GM21619 (cell line): Measurements from ENCODE around the gene FTO.

Experiments used
- ATAC-seq: cut with Tn5 transposase; IDR thresholded peaks from one replicate; pipeline ENCODE4 v1.9.1; 2021; ENCODE audit not compliant: unreplicated experiment

FTO gene

DNA sequence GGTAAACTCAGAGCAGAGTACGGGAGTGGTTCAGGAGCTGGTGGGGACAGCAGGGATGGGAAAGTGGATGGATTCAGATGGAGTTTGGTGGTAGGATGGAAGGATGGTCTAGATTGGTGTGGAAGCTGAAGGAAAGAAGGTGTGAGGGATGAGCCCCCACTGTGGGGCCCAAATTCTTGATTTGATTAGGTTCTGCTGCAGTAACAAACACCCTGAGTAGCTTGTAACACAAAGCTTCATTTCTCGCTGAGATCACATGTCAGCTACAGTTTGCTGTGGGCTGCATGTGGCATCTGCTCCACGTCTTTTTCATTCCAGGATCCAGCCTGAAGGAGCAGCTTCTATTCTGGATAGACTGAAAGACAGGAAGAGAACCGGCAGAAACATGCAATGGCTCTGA lies 438.8 kb downstream of the FTO start:
- no peak for ATAC-seq

DNA sequence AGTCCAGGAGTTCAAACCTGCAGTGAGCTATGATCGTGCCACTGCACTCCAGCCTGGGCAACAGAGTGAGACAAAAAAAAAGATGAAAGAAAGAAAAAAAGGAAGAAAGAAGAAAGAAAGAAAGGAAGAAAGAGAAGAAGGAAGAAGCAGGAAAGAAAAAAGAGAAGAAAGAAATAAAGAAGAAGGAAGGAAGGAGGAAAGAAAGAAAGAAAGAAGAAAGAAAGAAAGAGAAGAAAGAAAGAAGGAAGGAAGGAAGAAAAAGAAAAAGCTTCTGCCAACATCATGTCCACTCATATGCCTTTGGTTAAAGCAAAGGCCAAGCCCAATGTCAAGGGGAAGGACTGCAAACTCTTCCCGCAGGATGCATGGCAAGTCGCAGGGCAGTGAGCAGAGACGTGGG lies 439.5 kb downstream of the FTO start:
- no peak for ATAC-seq

DNA sequence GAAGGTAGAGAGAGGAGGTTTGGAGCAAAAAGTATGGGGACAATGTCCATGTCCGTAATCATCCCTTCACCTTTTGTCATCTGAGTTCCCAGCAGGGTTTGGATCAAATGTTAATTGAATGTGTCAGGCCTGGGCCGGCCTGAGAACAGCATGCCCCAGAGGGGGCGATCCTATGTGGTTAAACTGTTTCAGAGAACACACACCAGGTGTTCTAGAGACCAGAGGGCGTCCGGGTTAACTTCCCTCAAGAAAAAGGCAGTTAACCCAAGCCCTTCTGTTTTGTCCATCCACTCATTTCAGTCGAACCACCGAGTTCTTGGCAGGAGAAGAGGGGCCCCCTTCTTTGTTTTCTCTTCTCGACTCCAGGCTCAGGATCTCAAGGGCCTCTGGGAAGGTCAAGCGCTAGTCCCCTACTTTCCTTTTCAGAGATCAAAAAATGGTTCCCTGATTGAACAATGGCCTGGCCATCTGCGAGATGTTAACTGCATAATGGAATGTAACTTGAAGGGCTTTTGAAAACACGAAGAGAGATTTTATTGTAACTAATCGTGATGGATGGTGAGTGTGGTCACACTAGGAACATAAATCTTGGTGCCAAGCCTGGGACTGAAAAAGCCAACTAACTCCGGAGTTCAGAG lies 440.1 kb downstream of the FTO start:
- no peak for ATAC-seq

DNA sequence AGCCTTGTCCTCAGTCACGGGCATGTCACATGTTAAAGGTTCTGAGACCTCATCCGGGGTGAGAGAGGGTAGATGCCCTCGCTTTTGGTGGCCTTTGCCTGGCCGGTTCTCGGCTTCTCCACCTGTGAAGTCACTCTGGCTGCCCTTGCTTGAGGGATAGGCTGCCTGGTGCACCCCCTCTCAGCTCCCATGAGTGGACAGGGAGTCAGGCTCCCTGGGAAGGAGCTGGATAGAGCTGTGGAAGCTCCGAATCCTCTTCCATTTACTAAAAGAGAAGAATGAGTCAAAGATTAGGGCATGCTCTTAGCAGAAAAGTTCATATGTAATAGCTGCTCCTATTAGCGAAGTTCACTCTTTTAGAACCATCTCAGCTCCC lies 440.6 kb downstream of the FTO start:
- no peak for ATAC-seq

DNA sequence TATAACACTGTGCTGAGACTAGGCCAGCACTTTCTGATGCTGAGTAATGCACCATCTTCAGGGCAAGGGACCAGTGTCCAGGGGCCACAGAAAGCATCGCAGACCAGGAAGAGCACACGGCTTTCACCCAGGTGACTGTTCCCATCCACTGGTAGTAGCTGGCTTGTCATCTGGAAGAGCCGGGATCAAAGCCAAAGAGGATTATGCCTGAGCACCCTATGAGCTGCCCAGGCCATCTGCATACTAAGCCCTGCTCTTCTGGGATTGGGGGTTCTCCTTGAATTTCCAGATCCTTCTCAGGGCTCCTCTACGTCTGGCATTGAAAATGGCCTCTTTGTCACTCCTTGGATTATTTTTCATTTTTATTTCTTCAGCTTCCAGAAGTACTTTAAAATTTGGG lies 441.9 kb downstream of the FTO start:
- no peak for ATAC-seq

DNA sequence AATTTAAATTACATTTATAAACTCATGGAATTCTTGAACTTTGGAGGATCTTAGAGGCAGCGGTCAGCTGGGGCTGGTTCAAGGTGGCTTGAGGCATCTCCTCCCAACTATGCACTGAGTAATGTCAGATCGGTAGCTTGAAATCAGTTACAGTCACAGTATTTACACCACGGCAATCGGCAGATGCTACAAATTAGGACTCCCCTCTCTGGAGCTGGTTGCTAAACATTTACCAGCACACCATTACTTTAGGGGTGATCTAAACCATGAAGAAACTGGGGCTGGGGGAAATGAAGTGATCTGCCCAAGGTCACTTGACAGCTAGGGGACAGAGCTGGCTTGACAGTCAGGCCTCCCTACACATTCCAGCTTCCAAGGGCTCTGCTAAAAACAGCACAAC lies 445.0 kb downstream of the FTO start:
- no peak for ATAC-seq

DNA sequence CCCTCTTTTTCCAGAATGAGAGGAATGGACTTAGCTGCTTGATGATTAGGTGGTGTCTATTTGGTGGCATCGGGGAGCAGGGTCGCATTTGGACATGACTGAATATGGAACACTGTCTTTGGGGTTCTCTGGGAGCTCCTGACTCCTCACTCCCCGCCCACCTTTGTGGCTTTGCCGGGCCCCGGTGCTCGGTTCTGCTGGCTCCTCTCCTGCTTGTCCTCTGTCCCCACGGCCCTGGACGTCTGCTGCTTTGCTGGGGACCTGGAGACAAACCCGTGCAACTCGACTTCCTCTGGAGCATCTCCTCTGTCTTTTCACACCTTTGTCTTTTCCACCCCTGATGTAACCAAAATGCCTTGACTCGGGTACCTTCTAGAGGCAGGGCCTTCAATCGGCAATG lies 446.9 kb downstream of the FTO start:
- no peak for ATAC-seq

DNA sequence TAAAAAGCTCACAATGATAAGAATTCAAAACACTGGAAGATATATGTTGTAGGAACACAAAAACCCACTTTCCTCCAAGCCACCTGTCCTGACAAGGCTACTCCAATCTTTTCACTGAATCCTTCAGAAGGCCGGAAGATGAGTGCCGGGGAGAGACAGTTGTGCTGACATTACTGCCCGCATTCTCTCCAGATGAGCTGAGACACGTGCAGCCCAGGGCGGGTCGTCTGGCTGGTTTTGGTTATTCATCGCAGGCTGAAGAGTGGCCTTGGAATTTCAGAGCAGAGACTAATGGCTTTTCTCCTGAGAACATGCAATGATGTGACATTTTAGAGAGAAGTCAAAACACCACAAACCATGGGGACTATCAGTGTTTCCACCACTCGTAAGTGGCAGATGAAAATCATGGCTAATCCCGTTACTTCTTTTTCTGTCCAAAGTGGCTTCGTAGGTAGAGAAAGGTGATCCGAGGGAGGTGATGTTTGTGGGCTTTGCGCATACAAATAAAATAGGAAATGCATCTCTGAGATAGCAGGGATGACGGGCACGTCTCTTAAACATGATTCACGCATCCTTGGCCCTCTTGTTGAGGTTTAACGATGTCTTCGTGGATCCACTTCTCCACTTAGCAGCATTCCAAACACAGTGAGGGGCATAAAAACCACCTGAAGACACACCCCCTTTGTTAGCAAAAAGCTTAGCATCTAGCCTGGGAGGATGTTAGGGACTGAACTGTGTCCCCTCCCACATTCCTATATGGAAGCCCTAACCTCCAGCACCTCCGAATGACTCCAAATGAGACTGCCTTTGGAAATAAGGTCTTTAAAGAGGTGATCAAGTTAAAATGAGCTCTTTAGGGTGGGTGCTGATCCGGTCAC lies 448.6 kb downstream of the FTO start:
- ATAC-seq: no peak

DNA sequence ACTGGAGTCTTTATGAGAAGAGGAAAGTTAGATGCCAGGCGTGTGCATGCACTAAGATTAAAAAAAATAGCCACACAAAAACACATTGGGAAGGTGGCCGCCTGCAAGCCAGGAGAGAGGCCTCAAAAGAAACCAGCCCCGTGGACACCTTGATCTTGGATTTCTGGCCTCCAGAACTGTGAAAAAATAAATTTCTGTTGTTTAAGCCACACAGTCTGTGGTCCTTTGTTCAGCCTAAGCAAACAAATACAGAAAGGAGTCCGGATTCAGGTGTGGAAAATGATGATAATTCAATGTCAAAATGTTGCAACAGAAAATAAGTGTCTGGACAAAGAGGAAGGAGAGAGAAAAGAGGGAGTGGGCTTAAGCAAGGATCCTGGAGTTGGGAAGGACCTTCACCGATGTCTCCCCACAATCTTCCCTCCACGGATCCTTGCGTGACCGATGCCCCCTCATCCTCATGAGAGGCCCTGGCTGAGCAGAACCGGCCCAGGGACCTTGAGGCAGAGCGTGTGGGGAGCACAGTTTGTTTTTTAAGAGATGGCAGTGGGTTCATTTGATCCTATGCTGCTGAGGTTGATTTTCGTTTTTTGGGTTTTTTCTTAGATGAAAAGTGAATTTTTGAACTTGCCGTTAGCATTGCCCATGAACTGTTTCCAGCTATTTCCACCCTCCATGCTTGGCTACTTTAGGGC lies 449.4 kb downstream of the FTO start:
- no peak for ATAC-seq

DNA sequence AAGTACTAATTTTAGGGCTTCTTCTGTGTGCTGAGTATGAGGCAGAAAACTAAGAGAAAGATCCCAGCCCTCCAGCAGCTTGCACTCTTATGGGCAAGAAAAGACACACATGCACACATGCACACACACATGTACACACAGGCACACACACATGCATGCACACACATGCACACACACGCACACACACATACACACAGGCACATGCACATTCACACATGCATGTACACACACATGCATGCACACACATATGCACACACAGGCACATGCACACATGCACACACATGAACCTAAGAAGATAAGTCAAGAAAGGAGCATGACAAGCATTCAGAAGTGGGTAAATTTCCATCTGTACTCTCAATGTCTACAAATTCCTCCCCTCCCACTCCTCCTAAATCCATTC lies 452.4 kb downstream of the FTO start:
- no peak for ATAC-seq

DNA sequence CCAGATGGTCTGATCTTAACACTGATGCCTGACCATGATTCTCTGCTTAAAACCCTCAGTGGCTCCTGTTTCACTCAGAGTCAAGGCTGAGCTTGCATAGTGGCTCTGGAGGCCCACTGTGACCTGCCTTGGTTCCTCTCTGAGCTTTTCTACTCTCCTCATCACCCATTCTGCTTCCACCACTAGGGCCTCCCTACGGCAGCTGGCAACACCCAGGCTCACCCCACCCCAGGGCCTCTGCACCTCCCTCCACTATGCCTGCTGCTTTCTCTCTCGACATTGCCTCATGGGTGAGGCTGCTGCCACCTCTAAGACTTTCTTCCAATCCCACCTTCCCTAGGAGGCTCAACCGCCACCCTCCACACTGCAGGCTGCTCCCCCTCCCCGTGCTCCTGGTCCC lies 455.0 kb downstream of the FTO start:
- ATAC-seq: no peak

DNA sequence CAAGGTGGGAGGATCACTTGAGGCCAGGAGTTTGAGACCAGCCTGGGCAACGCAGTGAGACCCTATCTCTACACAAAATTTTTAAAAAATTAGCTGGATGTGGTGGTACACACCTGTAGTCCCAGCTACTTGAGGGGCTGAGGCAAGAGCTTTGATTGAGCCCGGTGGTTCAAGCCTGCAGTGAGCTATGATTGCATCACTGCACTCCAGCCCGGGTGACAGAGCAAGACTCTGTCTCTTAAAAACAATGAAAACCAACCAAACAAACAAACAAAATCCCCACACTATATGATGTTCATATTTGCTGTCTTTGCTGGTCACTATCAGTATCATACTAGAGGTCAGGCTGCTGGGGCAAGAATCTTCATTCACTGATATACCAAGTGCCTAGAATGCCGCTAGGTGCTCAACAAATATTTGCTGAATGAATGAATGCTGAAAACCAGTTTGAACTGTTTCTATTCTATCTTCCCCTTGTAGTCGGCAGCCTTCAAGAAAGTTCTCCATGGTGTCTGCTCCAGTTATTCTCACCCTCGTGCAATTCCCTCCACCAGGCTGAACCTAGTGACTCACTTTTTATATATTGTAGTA lies 455.6 kb downstream of the FTO start:
- ATAC-seq: no peak

DNA sequence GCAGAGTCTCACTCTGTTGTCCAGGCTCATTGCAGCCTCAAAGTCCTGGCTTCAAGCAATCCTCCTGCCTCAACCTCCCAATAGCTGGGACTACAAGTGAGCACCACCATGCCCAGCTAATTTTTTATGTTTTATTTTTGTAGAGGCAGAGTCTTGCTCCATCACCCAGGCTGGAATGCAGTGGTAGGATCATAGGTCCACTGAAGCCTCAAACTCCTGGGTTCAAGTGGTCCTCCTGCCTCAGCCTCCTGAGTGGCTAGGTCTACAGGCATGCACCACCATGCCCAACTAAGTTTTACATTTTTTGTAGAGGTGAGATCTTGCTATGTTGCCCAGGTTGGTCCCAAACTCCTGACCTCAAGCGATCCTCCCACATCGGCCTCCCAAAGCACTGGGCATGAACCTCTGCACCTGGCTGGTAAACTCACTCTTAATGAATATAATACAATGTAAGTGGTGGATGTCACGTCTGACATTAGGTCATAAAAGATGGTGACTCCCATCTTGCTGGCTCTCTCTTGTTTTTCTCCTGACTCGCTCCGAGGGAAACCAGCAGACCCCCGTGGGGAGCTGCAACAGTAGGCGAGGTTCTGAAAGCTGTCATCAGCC lies 456.4 kb downstream of the FTO start:
- ATAC-seq: no peak

DNA sequence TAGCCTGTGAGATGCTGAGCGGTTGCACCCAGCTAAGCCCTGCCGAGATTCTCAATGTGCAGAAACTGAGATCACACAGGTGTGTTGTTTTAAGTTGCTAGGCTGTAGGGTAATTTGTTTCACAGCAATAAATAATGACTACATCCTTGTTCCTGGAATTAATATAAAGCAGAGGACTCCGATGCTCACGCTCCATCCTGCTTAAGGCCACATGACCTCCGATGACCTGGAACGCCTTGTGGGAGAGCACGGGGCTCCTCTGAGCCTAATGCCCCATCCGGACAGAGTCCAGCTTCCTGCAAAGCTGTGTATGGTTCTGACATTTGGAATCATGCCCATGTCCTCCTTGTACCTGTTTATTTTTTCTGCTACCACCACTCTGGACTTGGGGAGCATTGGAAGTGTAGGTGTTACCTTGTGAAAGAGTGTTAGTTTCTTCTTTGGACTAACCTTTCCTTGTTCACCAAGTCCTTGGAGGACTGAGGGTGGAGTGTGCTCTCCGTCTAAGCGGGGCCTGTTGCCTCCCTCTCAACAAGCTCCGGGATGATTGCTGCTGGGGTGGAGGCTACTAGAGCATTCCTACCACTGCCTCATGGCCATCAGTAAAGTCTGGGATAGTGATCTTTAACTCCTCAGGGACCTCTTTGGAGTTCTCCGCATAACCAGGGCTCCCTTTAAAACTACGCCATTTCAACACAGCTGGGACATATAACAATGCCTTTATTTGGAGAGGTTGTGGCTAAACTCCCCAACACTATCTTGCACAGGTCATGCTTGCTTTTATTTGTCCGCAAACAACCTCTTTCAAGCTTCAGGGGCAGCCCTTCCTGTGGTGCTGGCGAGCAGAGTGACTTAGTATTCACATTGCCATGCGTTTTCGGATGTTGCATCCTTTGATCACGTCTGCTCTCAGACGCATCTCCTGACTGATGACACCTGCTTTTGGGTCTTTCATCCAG lies 457.3 kb downstream of the FTO start:
- no peak for ATAC-seq

DNA sequence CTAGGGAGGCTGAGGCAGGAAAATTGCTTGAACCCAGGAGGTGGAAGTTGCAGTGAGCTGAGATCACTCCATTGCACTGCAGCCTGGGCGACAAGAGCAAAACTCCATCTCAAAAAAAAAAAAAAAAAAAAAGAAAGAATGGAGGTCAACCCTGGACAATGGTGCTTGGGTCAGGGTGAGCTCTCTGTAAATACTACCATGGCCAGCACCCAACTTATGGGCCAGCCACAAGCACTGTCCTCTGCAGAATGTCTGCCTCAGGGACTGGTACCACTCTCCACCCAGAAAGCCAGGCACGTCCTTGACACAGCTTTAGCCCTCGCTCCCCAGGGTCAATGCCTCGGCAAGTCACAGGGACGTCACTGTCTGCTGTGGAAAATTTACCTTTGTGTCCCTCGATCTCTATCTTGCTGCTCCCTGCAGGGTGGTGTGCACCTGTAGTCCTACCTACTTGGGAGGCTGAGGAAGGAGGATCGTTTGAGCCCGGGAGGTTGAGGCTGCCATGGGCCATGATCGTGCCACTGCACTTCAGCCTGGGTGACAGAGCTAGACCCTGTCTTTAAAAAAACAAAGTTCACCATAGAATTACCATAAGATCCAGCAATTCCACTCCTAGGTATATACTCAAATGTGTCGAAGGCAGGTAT lies 459.4 kb downstream of the FTO start:
- ATAC-seq: no peak

DNA sequence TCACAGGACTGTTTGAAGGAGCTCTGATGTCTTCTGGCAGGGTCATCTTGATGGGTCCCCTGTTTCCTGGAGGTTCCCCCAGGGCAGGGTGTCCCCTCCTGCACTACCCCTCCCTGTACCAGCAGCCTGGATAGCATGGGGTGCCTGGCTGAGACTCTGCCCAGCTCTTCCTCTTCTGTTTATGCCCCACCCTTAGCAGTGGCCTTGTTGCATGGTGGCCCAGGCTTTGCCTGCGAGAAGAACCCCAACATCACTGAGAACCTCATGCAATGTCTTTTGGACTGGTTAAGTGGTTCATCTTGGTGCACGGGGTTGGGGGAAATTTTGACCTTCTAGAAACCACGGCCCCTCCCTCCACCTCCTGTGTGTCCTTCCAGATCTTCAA lies 460.8 kb downstream of the FTO start:
- ATAC-seq: no peak

DNA sequence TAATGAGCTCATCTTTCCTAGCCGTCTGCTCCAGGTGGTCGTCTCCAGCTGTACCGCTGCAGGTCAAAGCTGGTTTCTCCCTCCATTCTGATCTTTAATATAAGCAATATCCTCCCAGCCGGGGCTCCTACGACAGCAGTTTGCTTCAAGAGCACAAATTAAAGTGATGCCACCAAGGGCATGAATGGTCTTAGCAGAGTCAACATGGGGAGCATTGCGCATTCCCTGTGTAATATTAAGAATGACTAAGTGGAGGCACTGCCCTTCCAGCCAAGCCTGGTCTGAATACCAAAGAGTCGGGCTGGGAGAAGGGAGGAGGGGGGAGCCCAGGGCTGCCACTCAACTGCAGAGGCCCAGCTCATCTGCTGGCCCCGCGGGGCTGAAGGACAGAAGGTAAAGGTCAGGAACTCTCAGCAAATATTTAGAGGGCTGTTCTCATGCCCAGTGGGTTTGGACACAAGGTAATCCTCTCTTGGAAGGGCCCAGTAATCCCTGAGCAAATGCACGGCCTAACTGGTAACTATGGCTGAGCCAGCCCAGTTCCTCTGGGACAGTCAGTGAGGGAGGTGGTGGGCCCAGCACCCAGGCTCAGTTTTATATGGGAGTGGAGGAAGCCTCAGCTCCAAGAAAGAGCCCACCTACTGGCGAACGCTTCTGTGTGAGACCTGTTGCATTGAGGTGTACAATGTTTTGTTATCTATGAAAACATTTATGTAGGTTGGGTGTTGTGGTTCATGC lies 461.4 kb downstream of the FTO start:
- ATAC-seq: no peak

DNA sequence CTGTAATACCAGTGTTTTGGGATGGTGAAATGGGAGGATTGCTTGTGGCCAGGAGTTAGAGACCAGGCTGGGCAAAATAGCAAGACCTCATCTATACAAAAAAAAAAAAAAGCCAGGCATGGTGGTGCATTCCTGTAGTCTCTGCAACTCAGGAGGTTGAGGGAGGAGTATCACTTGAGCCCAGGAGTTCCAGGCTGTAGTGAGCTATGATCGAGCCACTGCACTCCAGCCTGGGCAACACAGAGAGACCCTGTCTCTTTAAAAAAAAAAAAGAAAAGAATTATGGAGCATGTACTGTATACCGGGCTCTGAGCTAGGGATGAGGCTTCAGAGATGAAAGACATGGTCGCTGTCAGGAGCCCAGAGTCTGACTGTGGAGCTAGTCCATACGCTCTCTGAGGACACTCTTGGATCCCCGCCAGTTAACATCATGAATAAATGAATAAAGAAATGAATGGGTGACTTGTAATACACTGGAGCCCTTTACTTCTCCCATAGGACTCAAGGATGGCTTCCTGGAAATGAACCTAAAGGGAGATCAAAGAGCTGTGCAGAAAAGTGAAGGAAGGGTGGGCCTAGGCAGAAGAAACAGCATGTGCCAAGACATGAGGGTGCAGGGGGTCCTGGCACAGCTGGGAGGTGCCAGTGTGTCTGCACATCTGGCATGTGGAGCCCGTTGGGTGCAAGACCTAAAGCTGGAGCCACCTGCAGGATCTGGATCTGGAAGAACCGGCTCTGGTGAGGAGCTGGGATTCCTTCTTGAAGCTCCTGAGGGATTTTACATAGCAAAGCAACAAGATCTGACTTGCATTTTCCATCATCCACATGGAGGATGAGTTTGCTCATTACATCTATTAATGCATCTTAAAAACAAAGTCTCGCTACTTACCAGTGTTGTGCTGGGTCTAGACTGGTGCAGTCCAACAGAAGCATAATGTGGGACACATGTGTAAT lies 462.2 kb downstream of the FTO start:
- ATAC-seq: no peak
